HG03439 (cell line): Measurements from ENCODE around the gene TRIP11.

ENCODE experiments used
- ATAC-seq: cut with Tn5 transposase; IDR thresholded peaks from one replicate; pipeline ENCODE4 v1.9.1; 2021; ENCODE audit warnings: mild to moderate bottlenecking, moderate library complexity; ENCODE audit not compliant: unreplicated experiment

Gene TRIP11

DNA sequence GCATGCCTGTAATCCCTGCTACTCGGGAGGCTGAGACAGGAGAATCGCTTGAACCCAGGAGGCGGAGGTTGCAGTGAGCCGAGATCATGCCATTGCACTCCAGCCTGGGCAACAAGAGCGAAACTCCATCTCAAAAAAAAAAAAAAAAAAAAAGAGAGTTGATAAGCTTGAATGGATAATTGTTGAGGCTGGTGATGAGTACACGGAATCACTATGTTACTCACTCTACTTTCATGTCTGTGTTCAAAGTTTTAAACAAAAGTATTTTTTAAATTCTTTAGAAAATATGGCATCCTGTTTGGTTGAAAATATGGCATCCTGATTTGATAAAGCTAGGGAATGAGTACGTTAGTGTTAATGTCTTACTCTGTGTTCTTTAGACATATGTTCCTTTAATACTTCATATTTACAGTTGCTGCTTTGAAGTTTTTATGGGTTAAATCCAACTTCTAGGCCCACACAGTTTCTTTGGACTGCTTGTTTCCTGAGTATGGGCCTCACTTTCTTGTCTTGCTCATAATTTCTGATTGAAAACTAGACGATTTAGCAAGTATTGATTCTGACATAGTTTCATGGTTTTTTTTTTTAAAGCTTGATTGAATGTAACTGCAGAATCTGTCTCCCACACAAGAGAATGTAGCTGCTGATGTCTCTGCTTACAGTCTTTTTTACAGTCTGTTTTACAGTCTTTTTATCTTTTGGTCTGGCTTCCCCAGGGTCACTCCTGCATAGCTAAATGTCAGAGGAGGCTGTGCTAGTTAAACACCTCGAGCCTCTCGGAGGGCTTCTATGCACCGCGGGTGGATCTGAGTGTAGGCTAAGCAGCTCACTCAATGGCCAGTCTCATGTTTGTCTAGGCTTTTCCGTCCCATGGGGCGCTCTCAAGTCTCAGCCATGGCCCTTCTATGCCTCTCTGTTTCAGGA, 78.3 kb downstream of the TRIP11 start:
- no peak for ATAC-seq

DNA sequence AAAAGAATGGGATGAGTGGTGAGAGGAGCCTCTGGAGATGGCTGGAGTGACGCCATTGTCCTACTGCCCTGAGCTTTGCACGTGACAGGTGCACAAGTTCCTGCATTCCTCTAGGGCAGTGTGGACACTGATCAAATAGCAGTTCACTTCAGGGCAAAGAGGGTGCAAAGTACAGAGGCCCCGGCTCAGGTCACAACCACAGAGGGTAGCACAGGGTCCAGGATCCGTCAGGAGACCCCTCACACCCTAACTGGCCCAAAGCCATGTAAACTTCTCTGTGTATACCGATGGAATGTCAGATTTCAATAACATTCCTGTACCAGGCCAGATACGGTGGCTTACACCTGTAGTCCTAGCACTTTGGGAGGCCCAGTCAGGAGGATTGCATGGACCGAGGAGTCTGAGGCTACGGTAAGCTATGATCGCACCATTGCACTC, 82.0 kb downstream of the TRIP11 start:
- no peak for ATAC-seq

DNA sequence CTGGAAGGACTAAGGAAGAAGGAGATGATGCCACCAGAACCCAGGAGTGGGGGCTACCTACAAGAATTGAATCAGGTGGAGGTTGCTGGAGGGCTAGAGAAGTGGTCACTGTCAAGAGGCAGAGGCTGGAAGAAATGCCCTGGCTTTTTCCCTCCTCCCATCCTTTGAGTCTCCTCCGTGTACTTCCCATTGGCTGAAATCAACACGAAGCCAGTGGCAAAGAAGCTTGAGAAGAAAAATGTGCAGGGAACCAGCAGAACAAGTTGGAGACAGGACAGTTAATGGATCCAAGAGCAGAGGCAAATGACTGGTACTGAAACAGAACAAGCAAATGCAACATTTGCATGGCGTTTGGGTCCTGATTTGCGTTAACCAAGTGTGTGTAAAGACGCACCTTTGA, 83.2 kb downstream of the TRIP11 start:
- ATAC-seq, result no peak

DNA sequence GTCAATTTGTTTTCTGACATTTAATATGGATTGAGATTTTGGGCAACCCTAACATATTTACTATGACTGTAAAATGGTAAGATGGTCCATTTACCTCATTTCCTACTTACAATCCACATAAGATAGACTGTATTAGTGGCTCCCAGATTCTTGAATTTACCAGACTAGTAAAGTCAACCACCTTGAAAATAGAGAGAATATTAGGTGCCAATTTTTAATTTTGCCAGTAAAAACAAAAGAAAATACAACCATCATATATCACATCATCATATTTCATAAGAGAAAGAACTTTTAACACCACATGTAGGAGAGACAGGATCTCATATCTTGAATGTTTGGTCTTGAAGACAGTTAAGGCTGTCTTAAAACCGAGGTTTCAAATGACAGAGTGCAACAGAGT, 84.7 kb downstream of the TRIP11 start:
- no peak for ATAC-seq

DNA sequence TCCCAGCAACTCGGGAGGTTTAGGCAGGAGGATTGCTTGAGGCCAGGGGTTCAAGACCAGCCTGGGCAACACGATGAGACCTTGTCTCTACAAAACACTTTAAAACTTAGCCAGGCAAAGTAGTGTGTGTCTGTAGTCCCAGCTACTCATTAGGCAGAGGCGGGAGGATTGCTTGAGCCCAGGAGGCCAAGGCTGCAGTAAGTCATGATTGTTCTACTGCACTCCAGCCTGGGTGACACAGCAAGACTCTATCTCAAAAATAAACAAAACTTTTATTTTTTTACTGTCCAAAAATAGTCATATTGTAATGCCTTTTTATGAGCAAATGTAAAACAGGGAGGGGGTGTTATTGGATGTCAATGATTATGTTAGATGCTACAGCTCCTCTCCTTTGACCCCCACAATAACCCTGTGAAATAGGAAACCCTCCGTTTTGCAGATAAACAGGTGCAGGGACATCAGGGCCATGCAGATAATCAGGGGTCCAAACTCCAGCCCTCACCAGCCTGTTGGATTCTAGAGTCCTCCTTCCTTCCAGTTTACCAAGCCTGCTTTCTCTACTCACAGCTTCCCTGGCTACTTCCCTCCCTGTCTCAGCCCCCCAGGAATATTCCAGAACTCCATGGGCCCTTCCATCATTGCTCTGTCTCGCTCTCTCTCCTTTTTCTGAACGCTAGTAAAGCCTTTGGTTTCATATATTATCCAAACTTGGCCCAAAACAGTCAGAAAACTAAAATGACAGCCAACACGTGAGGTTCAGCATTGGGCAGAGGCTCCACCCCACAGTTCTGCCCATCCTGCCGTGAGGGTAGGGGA, 86.5 kb downstream of the TRIP11 start:
- ATAC-seq, result no peak

DNA sequence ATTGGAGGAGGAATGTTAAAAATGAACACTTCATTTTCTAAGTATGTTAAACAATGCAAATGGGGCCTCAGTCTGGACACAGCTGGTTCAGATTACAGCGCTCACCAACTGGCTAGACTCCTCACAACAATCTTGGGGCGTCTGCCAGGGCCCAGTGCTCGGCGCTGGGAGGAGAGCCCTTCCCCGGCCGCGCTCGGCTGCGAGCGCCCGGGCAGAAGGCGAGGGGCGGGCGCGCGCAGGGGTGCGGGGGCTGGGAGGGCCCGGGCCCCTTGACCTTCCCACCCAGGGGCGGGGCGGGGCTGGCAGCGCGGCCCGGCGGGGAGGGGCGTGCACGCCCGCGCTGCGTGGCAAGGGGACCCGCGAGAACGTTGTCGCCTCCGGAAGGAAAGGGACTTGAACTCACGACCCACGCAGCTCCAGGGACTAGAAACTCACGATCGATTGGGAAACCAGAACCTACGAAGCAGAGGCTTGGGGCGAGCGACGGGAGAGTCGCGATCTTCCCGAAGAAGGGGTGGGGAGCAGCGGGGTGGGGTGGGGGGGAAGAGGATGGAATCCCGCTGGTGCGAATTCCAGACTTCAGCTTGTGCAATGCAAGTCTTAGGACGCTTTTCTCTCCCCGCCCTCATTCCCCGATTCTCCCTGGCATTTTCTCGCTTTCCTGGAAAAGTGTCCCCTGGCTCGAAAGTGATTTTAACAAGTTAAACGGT, 92.2 kb downstream of the TRIP11 start, which contains the start of gene FBLN5:
Gene FBLN5, minus strand, starts transcription at position 220 of the 710 bp plus-strand sequence. CDS start 465 bp downstream, outside the sequence.
- ATAC-seq, result no peak

DNA sequence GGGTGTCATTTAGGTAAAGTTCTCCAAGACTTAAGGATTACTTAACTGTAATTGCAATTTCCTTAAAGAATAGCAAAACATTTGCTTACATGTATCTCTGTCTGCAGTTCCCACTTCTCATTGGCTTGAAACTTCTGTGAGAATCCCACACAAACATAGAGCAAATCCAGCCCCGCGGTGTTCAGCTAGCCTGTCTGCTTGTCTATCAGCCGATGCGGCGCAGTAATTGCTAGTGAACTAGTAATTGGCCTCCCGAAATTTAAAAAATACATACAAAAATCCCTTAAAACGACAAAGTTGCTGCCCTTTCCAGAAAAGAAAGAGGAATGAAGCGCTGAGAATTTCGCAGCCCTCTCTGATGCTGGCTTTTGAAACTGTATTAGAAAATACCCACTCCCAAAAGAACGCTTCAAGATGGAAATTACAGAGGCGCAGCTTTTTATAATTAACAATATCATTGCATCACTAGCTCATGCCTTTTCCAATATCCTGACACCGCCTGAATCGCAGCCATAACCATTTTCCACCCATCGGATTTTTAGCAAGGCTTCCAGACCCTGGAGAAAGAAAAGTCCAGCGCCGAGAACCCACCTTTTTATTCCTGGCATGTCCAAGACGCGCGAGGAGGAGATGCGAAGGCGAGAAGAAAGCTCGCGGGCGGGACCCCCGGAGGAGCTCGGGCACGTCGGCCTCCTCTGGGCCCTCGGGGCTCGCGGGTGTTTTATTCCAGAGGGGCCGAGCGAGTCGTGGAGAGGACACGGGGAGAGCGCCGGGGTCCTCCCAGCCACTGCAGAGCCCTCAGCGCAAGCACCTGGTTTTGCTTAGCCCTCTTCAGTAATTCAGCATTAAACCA, 93.0 kb downstream of the TRIP11 start:
- ATAC-seq, result no peak

DNA sequence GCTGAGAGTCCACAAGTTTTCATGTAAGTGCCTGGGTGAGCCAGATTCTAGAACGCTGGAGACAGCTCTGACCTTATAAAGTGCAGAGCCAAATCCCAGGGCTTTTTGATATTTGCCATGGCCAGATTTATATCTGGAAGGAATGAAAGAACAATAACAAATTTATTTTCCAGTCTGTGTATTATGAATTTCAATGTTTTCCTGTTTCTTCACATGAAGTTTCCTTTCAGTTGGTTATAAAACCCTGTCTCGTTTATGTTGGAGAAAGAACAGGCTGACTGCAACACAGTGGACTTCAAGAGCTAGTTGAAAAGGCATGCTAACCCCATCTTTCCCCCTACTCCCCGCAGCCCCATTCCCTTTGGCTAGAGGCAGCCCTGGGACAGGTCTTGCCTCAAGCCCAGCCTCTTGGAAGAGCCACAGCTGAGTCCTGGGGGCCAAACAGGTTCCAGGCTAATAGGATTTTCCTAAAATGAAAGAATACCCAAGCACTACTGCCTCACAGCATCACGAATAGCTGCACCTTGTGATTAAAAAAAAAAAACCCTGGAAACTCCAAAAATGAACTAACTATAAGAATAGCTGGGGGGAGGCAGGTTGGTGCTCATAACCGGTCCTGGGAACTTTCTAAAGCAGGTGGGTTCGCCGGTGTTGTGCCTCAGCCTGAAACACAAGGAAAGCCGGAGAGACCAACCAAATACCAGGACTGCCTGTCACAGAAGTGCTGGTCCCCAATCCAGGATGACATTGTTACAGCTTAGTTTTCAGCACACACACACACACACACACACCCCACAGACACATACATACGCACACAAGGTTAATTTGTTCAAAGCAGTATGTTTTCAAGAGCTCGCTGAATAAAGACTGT, 93.9 kb downstream of the TRIP11 start:
- no peak for ATAC-seq

DNA sequence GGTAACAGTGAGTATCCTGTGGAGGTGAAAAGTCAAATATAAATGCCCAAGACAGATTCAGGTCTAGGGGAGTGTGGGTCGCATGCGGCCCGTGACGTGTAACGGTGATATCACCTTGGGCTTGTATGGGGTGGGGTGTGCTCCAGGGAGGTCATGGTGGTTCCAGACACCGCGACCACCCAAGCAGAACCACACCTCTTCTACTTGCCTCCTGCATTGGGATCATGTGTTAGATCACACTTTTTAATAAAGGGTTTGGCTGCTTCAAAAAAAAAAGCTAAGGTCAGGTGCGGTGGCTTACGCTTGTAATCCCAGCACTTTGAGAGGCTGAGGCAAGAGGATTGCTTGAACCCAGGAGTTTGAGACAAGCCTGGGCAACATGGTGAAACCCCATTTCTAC, 96.9 kb downstream of the TRIP11 start:
- no peak for ATAC-seq

DNA sequence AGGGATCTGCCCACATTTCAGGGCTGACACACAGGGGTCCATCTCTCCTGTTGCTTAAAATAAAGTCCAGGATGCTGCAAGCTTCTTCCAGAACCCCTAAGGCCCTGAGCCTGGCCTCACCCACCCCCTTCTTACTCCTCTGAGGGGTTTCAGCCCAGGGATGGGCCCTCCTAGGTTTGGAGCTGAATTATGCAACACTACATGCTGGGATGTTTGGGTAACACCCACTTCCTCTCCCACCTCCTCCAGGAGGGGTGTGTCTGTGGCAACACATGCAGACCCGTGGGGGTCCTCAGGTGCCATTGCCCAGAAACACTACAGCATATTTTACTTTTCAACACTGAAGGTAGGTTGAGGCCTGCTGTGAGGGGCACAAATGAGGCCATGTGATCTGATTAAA, 97.7 kb downstream of the TRIP11 start:
- no peak for ATAC-seq

DNA sequence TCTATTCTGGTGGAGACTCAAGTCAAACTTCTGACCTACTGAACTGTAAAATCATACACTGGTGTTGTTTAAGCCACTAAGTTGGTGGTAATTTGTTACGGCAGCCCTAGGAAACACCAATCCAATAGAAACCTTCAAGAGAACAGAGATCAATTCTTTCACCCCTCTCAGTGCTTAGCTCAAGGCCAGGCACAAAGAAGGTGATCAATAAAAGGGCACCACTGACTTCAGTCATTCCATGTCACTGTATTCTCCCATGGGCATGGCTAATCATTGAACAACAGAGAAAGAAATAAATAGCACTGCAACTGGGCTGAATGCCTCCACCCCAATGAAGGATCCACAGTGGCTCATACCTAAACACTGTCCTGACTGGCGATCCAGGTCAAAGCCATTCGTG, 99.7 kb downstream of the TRIP11 start:
- ATAC-seq, result no peak

DNA sequence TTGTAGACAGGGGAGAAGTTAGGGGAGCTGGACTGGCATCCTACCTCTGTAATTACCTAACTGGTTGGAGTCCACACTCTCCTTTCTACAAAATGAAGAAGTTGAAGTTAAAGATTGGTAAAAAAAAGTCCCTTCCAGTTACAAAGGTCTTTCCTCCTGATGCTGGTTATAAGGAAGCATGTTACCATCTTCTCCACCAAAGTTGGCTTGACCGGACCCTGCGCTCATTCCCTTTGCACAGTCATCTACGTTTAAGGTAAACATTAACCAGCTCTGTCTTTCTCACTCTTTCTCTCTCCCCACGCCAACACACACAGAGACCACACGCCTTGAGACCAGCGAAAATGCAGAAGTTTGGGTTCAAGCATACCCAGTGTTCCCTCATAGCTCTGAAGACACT, 104.3 kb downstream of the TRIP11 start:
- ATAC-seq, result no peak

DNA sequence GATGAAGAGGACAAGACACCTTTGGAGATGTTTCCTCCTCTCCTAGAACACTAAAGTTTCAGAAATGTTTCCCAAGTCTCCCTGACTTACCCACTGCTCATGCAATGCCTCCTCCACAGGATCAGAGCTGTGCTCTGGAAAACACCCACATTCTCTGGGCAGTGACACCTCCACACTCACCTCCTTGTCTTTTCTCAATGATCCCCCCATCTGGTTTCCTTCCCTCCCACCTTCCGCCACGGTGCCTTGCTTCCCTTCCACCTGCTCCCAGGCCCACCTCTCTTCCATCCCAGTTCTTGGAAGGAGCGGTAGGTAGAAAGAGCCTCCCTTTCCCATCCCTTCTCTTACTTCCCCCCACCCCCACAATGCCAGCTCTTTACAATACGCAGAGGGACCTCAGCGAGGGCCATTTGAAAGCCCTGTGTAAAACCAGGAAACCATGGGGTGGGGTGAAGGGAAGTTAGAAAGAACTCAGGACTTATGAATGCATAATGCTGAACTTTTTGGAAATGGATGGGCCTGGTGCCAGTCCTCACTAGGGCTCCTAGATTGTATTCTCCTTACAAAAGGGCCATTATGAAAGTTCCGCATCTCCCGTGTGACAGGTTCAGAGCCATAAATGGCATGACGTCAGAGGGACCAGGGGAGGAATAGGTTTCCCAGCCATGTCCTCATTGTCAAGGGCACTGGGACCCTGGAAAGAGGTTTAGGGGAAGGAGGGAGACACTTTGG, 105.1 kb downstream of the TRIP11 start:
- ATAC-seq, result no peak

DNA sequence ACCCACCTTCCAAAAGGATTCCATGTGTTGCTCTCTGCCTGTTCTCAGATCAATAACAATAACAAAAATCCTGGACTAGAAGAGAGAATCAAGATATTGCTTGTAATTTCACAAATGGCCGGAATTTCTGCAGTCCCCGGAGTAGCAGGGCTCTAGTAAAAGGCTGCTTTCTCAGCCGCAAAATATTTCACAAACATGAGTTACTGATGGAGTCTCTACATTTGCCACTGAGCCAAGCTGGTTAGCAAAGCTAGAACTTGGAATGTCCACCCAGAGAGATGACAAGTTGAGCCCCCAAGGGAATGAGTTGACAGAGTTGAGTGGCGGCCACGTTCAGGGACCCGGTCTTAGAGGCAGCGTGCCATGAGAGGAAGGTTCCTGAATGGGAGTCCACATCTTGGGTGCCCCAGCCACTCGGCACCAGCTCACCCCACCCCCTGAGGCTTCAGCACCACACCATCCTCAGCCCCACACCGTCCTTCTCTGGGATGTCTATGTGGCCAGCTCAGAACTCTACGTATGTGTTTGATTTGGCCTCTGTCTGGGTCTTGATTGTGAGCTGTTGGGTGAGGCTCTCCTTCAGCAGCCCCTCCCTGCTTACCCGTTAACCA, 108.3 kb downstream of the TRIP11 start:
- ATAC-seq, result no peak

DNA sequence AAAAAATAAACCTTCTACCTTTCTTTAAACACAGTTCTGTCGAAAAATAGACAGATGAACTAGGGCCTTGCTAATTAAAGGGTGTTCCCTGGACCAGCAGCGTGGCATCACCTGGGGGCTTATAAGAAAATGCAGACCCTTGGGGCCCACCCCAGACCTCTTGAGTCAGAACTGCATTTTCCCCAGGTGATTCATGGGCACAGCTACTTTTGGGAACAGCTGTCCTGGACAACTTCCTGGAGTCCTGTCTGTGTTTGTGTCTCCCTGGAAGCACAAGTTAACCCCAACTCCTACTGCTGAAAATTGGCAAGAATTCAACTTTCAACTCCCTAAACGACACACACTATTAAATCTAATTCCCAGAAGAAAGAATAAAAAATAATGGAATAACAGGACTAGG, 110.2 kb downstream of the TRIP11 start:
- ATAC-seq, result no peak

DNA sequence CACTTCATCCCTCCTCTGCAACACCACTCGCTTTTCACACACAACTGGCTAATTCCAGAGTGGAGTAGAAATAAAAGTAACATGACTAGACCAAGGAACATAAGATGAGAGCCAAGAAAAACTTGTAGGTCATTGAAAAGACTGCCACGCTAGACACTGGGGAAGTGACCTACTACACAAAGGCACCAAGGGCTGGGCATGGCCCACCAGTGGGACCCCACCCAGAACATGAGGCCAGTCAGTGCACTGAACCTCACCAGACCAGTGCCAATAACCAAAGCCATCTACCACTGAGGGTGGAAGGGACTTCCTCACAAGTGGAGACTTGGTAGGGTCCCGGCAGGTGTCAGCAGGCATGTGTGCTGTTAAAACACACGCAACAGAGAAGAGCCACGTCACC, 112.1 kb downstream of the TRIP11 start:
- ATAC-seq, result no peak

DNA sequence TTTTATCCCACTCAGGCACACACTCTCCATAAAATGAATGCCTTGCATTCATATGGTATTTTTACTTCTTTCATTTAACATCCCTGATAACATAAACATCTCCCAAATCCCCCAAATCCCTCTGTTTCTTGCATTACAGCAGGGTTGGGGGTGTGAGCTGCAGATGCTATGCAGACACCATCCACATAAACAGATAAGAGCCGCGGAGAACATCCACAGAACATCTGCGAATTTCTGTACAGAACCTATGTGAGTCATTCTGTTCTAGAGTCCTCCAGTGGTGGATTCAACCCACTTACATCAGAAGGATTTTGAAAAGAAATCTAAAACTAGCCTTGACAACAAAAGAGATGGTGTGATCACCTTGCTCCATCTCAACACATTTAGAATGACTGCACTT, 112.7 kb downstream of the TRIP11 start:
- no peak for ATAC-seq
